Pancreas (tissue), 10 donors: ENCODE measurements around the gene PCDHGB4. TPM values are rescaled to one million over a fixed set of nuclear protein-coding genes. Genes with fewer than 3 reads are reported as not detected.
"Not testable (repeated sequence)": the region's sequence is repeated elsewhere in the genome, so short reads cannot be mapped to it uniquely, and the experiment has no call there.

ENCODE experiments used
- ATAC-seq, 4 donors: fragments of 200-7000 bp; cut with Tn5 transposase; one replicate each; pipeline versions ENCODE4 v1.8.0 to v1.9.1; 2020; ENCODE audit warnings: mild to moderate bottlenecking in 4 of 4, moderate library complexity in 4 of 4
- DNase-seq, 6 donors: peaks; one replicate each; pipeline ENCODE4 v3.0.0-alpha.2; 2020
- FAIRE-seq: peaks from 2 replicates; lab custom pipeline; 2012; peaks lifted over from hg19 to GRCh38; lab: Jason Lieb, UNC
- H3K27ac ChIP-seq, 4 donors: fragments of 200-600 bp; sonication (generic); 1 replicate in 3 of 4; 2 replicates in 1 of 4; pipeline versions ENCODE4 v1.5.0 to v1.8.0; 2020
- H3K27me3 ChIP-seq, 4 donors: fragments of 200-600 bp; one replicate each; pipeline ENCODE4 v1.8.0; 2021
- H3K36me3 ChIP-seq, 3 donors: fragments of 200-600 bp; sonication (generic) in 1 of 3; one replicate each; pipeline versions ENCODE4 v1.5.0 to v1.8.0; 2020 to 2021
- H3K4me1 ChIP-seq, 3 donors: fragments of 200-600 bp; one replicate each; pipeline ENCODE4 v1.8.0; 2021
- H3K4me3 ChIP-seq, 4 donors: fragments of 200-600 bp; sonication (generic) in 2 of 4; one replicate each; pipeline versions ENCODE4 v1.5.0 to v1.8.0; 2020 to 2021
- H3K9me3 ChIP-seq, 4 donors: fragments of 200-600 bp; one replicate each; pipeline ENCODE4 v1.8.0; 2021
- WGBS, 2 donors: extraction: QIAGEN DNeasy Blood & Tissue Kit; methylation state at CpG; one replicate each; pipeline ENCODE4 v1.1.7; 2013; 5-methylcytosine and 5-hydroxymethylcytosine counted together
- intact Hi-C, 3 donors: fragments of 100-400 bp; cut with DNase I; formaldehyde crosslinking; loops; one replicate each; pipeline versions ENCODE4 v1.11.1 to v1.14.2; 2022
- polyA plus RNA-seq, 2 donors: library from polyadenylated mRNA; stranded (reverse); fragments of 200-250 nt; gene quantifications; one replicate each; pipeline ENCODE4 v1.2.3, GENCODE V29; 2013
- total RNA-seq, 6 donors: library from RNA; stranded (reverse); fragmentation: NEBNext Ultra II Directional in 4 of 6; extraction: Animal tissue kit (Norgen Biotek cat#: 25700) in 4 of 6; gene quantifications; one replicate each; pipeline versions ENCODE4 v1.2.1 to v1.2.4, GENCODE V29; 2021 to 2023
- TF ChIP-seq, protein P1 (sequence below), 4 donors: fragments of 200-600 bp; sonication (generic) in 3 of 4; IDR thresholded peaks; one replicate each; pipeline versions ENCODE4 v1.5.0 to v1.8.0; 2021; ENCODE audit warnings: antibody characterized with exemption in 4 of 4
- donor health status: healthy with polysubstance abuse.
- donor health status: DM: no; HTN: no; CAD: no; lungs with moderate emphysema.
- donor health status: DM: no; HTN: no; CAD: no.
- donor health status: control.
- donor health status: control.
- donor health status: Bipolar disorder and iron deficiency.
- donor health status: DM: yes; HTN: yes; CAD: no.
- donor health status: DM: no; HTN: no; CAD: no.
- donor health status: DM: no; HTN: no; CAD: no.
- donor health status: DM: yes; HTN: yes; CAD: no.

The PCDHGB4 gene
- total and polyA plus RNA-seq, 8 donors, result 0.56 to 3.1 (median 1.8) TPM

GRCh38 chr5:141399555-141400258, 12.2 kb downstream of the PCDHGB4 start:
- no peak for FAIRE-seq
- intact Hi-C loops, result loop anchor here in 1 of 3 donors (10.0 kb wide), 1 partner anchor 155 kb away; no protein-coding TSS in a partner anchor
- no peak overlapping the region for H3K4me3 ChIP-seq

GRCh38 chr5:141402553-141403243, 15.2 kb downstream of the PCDHGB4 start, which contains the start of gene PCDHGA9:
TSS of gene PCDHGA9 (plus strand) at chr5:141402778. CDS start at chr5:141402953, 175 bp downstream.
- H3K27me3 ChIP-seq, result no peaks in the 10 kb centered on the region
- H3K4me3 ChIP-seq, result peak within 1 kb of the TSS in 1 of 4 donors; percentile 18
- WGBS, 2 donors, result 18 to 25% methylated on average over 27 of the region's 27 CpGs
- no peak within 1 kb of the TSS for H3K27ac ChIP-seq
- peaks cover 0 to 2% (median 0%) of the 10 kb centered on the region in 3 donors for H3K4me1 ChIP-seq
- DNase-seq (peak in 1 of 6 donors; percentile 36), FAIRE-seq (no peak), ATAC-seq (peak in 2 of 4 donors; percentile 29 to 45)
- intact Hi-C loops, result loop anchor here in 1 of 3 donors (10.0 kb wide), 1 partner anchor 152 kb away; no protein-coding TSS in a partner anchor
- TF ChIP-seq, protein P1, sequence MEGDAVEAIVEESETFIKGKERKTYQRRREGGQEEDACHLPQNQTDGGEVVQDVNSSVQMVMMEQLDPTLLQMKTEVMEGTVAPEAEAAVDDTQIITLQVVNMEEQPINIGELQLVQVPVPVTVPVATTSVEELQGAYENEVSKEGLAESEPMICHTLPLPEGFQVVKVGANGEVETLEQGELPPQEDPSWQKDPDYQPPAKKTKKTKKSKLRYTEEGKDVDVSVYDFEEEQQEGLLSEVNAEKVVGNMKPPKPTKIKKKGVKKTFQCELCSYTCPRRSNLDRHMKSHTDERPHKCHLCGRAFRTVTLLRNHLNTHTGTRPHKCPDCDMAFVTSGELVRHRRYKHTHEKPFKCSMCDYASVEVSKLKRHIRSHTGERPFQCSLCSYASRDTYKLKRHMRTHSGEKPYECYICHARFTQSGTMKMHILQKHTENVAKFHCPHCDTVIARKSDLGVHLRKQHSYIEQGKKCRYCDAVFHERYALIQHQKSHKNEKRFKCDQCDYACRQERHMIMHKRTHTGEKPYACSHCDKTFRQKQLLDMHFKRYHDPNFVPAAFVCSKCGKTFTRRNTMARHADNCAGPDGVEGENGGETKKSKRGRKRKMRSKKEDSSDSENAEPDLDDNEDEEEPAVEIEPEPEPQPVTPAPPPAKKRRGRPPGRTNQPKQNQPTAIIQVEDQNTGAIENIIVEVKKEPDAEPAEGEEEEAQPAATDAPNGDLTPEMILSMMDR (IDR thresholded peaks at IDR 0.05), result no peak
- no peaks in the 10 kb centered on the region for H3K36me3 ChIP-seq
- peaks cover 0 to 6% (median 2%) of the 10 kb centered on the region in 4 donors for H3K9me3 ChIP-seq

More at GRCh38 chr5:141399555-141400258, 12.2 kb downstream of the PCDHGB4 start:
- Histone ChIP-seq H3K36me3 (no peaks in the 10 kb centered on the region), H3K27me3 (no peaks in the 10 kb centered on the region), H3K27ac (no peak overlapping the region), H3K4me1 (peaks cover 0 to 2% (median 0%) of the 10 kb centered on the region in 3 donors), H3K9me3 (peaks cover 0 to 6% (median 2%) of the 10 kb centered on the region in 4 donors)
- DNase-seq (peak in 1 of 6 donors; percentile 32), ATAC-seq (no peak)
- TF ChIP-seq, protein P1 (IDR thresholded peaks at IDR 0.05), result no peak
- WGBS, 2 donors, result 20 to 21% methylated on average over 53 to 61 of the region's 61 CpGs

DNA sequence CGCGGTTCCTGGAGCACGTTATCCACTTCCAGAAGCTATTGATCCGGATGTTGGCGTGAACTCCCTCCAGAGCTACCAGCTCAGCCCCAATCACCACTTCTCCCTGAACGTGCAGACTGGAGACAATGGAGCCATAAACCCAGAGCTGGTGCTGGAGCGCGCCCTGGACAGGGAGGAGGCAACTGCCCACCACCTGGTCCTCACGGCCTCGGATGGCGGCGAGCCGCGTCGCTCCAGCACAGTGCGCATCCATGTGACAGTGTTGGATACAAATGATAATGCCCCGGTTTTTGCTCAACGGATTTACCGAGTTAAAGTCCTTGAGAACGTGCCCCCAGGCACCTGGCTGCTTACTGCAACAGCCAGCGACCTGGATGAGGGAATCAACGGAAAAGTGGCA, 15.9 kb downstream of the PCDHGB4 start:
- Histone ChIP-seq H3K27ac (no peak overlapping the region), H3K9me3 (peaks cover 0 to 6% (median 2%) of the 10 kb centered on the region in 4 donors), H3K36me3 (no peaks in the 10 kb centered on the region), H3K4me1 (peaks cover 0 to 2% (median 0%) of the 10 kb centered on the region in 3 donors), H3K27me3 (no peaks in the 10 kb centered on the region), H3K4me3 (no peak overlapping the region)
- intact Hi-C loops, result loop anchor here in 1 of 3 donors (10.0 kb wide), 1 partner anchor 151 kb away; no protein-coding TSS in a partner anchor
- ATAC-seq (no peak), DNase-seq (peak in 1 of 6 donors; percentile 34), FAIRE-seq (no peak)
- WGBS, 2 donors, result 23 to 27% methylated on average over 22 of the region's 22 CpGs
- TF ChIP-seq, protein P1 (IDR thresholded peaks at IDR 0.05), result no peak

- ATAC-seq, result peak; percentile 56 to 90 (median 78)
- Histone ChIP-seq H3K4me3 (peak within 1 kb of the TSS in 2 of 4 donors; percentile 12 to 26), H3K9me3 (peaks cover 0 to 10% (median 4%) of the 10 kb centered on the region in 4 donors)
- H3K36me3 ChIP-seq, H3K27ac ChIP-seq, FAIRE-seq, H3K27me3 ChIP-seq, H3K4me1 ChIP-seq: not testable (repeated sequence)
- TF ChIP-seq, protein P1 (IDR thresholded peaks at IDR 0.05), result peak in 3 of 4 donors; percentile 19 to 36 (median 20)
- WGBS, 2 donors, result 11 to 13% methylated on average over 46 to 51 of the region's 51 CpGs
- DNase-seq, result peak in 2 of 6 donors; percentile 35 to 36
- intact Hi-C loops, result loop anchor here in 1 of 3 donors (10.0 kb wide), 1 partner anchor 147 kb away; no protein-coding TSS in a partner anchor
Observed at GRCh38 chr5:141407790-141408505, 20.4 kb downstream of the PCDHGB4 start, which contains the start of gene PCDHGB6. TSS of gene PCDHGB6 (plus strand) at chr5:141408021. CDS start at chr5:141408203, 182 bp downstream.
